ENCODE measurements around the gene PRRG3. TPM values are rescaled to one million over a fixed set of nuclear protein-coding genes. Genes with fewer than 3 reads are reported as not detected.
"Not testable (repeated sequence)": the region's sequence is repeated elsewhere in the genome, so short reads cannot be mapped to it uniquely, and the experiment has no call there.

The PRRG3 gene
- total RNA-seq, 1 donor from 2014 or later = not detected

DNA sequence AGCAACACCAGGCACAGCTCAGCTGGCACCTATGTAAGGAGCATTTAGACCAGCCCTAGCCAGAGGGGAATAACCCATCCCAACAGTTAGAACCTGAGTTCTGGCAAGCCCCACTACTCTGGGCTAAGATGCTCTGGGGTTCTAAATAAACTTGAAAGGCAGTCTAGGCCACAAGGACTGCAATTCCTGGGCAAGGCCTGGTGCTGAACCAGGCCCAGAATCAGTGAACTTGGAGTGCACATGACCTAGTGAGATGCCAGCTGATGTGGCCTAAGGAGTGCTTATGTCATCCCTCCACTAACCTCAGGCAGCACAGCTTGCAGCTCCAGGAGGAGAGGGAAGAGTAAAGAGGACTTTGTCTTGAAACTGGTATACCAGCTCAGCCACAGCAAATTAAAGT is 7.6 kb upstream of the PRRG3 start:
- Histone ChIP-seq H3K9me3 (no peaks in the 10 kb centered on the region), H3K4me1 (no peaks in the 10 kb centered on the region), H3K27ac (no peak overlapping the region), H3K4me3 (no peak overlapping the region), H3K36me3 (no peaks in the 10 kb centered on the region), H3K27me3 (no peaks in the 10 kb centered on the region)
- intact Hi-C loops (cut with DNase I) = no loop called here
- TF ChIP-seq CTCF (IDR thresholded peaks at IDR 0.05) = no peak
- DNase-seq (ENCODE audit: low spot score in 2 of 2) = no peak

- no peak for DNase-seq (ENCODE audit: low spot score in 2 of 2)
- no peak overlapping the region for H3K27ac ChIP-seq
- no peaks in the 10 kb centered on the region for H3K27me3 ChIP-seq
Measured at GRCh38 chrX:151688695-151689094, 6.6 kb upstream of the PRRG3 start.

GRCh38 chrX:151692825-151693224 is 2.4 kb upstream of the PRRG3 start:
- TF ChIP-seq CTCF (IDR thresholded peaks at IDR 0.05) = no peak
- H3K36me3 ChIP-seq = no peaks in the 10 kb centered on the region
- H3K4me1 ChIP-seq = no peaks in the 10 kb centered on the region
- intact Hi-C loops (cut with DNase I) = no loop called here
- H3K27ac ChIP-seq = no peak overlapping the region
- DNase-seq (ENCODE audit: low spot score in 2 of 2) = no peak
- no peaks in the 10 kb centered on the region for H3K27me3 ChIP-seq
- H3K9me3 ChIP-seq = no peaks in the 10 kb centered on the region
- H3K4me3 ChIP-seq = no peak overlapping the region

More at GRCh38 chrX:151688695-151689094, 6.6 kb upstream of the PRRG3 start:
- TF ChIP-seq CTCF (IDR thresholded peaks at IDR 0.05) = no peak
- Histone ChIP-seq H3K36me3 (no peaks in the 10 kb centered on the region), H3K4me3 (no peak overlapping the region), H3K9me3 (no peaks in the 10 kb centered on the region), H3K4me1 (no peaks in the 10 kb centered on the region)
- intact Hi-C loops (cut with DNase I) = no loop called here

DNA sequence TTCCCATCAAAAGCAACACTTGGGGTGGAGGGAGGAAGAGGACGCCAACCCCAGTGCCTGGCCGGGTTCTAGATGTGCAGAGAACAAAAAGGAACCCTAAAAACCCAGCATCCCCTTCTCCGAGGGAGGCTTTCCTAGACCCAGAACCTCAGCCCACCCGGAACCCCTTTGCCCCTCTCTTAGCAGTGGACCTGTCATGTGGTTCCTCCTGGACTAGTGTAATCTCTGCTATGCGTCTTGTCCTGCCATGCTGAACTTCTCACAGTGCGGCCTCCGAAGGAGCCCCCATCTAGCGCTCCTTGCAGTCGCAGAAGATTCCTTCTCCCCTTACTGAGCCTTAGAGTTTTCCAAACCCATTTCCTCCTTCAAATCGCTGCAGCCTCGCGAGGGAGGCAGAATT is 1.1 kb upstream of the PRRG3 start:
- no peaks in the 10 kb centered on the region for H3K36me3 ChIP-seq
- no peaks in the 10 kb centered on the region for H3K4me1 ChIP-seq
- no peaks in the 10 kb centered on the region for H3K9me3 ChIP-seq
- no peaks in the 10 kb centered on the region for H3K27me3 ChIP-seq
- intact Hi-C loops (cut with DNase I) = no loop called here
- no peak overlapping the region for H3K27ac ChIP-seq
- H3K4me3 ChIP-seq = no peak overlapping the region
- no peak for DNase-seq (ENCODE audit: low spot score in 2 of 2)
- TF ChIP-seq CTCF (IDR thresholded peaks at IDR 0.05) = no peak

DNA sequence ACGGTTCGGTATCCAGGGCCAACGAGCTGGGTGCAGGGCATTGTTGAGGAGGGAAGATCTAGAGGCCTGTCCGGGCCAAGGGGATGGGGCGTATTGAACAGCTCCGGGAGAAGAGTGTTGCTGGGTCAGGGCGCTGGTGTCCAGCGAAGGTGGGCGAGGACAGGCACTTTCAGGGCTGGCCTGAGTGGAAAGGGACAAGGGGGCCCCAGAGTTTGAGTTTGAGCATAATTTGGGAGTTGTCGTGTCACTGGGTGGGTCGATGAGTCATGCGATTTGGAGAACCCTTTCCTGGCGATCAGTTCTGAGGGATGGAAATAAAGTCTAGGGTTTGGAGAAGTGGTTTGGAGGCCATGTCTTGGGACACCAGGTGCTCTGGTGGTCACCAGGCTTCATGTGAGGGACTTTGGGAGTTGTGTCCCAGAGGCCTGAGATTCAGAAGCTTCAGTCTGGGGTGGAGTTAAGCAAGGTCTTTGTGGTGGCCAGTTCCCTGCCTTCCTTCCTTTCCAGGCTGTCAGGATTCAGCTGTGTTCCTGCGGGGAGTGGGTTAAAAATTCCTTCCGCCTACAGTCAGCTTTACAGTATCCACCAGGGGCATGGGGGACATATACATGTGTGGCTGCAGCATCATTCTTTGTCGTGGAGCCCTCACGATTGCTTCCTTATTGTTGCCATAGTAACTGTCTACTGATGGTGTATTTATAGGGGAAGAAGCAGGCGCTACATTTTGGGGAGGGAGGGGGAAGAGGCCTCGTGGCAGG is 504 bp downstream of the PRRG3 start:
- no peaks in the 10 kb centered on the region for H3K9me3 ChIP-seq
- no peaks in the 10 kb centered on the region for H3K4me1 ChIP-seq
- intact Hi-C loops (cut with DNase I) = no loop called here
- no peaks in the 10 kb centered on the region for H3K36me3 ChIP-seq
- TF ChIP-seq CTCF (IDR thresholded peaks at IDR 0.05) = no peak
- no peaks in the 10 kb centered on the region for H3K27me3 ChIP-seq
- no peak overlapping the region for H3K4me3 ChIP-seq
- DNase-seq (ENCODE audit: low spot score in 2 of 2) = no peak
- H3K27ac ChIP-seq = no peak overlapping the region

- DNase-seq (ENCODE audit: low spot score in 2 of 2); H3K4me1 ChIP-seq; intact Hi-C loops (cut with DNase I); H3K27me3 ChIP-seq; H3K27ac ChIP-seq; H3K9me3 ChIP-seq; H3K36me3 ChIP-seq; H3K4me3 ChIP-seq: not testable (repeated sequence)
Measured at GRCh38 chrX:151697082-151697481, 1.8 kb downstream of the PRRG3 start.
